GM10847 (cell line): ENCODE data around the gene VSIG2.

Source experiments
- POLR2A ChIP-seq: IDR thresholded peaks from 2 replicates; pipeline ENCODE4 v1.6.1; 2011; ENCODE audit not compliant: insufficient read length; ENCODE audit errors: extremely low read depth

The VSIG2 gene

GRCh38 chr11:124751741-124752470 lies at the start of gene VSIG2:
TSS of gene VSIG2 (minus strand) at chr11:124752255. CDS start at chr11:124752137, 118 bp downstream.
- TF ChIP-seq POLR2A: no peak

DNA sequence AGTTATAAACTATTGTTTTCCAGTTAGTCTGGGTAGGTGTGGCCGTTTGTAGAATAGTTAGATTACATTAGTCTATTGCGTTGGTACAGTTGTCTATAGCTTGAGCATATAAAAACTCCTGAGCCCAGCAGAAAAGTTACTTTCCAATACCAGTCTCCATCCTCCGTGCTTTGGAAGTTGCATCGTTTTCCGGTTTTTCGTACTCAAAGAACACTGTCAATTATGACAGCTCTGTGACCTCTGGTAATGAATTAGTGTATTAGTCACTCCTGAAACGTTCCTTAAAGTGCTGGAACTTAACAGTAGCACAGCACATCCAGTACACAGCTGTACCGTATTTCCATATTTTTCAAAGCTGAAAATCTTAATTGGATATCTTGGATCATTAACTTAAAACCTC lies 49.0 kb upstream of the VSIG2 start:
- no peak for TF ChIP-seq POLR2A

- TF ChIP-seq POLR2A: peak; percentile 98
Observed at GRCh38 chr11:124800226-124800929, 48.3 kb upstream of the VSIG2 start, which contains the start of gene MSANTD2. TSS of gene MSANTD2 (minus strand) at chr11:124800406. CDS start at chr11:124800380, 26 bp downstream.

DNA sequence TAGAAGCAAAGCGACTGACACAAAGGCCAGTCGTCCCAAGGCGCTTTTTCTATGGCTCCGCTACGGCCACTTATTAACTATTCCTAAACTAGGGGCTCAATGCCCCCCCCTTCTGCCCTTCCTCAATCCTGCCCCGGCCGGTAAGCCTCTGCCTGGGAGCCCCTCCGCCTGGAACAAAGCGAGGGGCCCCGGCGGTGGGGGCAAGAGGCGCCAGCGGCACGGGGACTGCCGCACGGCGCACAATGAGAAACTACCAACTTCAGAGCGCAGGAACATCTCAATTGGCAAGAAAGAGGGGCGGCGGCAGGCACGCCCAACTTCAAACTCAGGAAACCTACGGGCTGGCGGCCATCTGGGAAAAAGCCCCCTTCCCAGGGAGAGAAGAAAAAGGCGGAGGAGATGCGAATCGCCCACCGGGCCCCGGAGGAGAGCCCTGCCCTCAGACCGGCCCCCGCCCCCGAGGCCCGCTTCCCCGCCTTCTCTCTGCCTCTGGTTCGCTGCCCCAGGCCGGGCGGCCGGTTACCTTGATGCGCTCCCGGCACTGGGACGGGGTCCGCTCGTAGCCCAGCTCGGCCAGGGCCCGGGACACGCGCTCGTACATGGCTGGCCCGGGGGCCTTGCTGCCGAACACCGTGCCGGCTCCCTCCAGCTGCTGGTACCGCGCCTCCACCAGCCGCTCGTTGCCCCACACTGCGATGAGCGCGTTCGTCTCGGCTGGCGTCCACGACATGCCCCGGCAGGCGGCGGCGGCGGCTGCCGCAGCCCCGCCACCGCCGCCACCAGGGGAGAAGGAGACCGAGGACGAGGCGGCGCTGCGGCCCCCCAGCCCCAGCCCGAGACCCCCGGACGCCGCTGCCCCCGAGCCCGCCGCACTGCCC lies 47.5 kb upstream of the VSIG2 start:
- no peak for TF ChIP-seq POLR2A

DNA sequence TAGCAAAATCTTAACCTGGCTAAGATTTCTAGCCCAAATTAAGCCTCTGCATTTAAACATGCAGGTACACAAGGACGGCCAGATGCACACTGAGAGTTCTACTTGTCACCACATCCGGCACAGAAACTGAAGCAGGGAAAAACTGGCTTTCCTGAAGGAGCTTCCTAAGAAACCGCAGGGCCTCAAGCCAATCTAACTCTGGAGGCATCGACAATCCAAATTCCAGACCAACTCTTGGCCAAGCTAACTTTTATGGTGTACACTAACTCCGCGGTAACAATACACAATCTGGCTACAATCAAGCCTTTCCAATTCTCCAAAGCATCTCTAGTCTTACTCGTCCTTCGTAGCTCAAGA lies 46.9 kb upstream of the VSIG2 start:
- no peak for TF ChIP-seq POLR2A

- no peak for TF ChIP-seq POLR2A
Observed at GRCh38 chr11:124796312-124796711, 44.3 kb upstream of the VSIG2 start.

GRCh38 chr11:124793466-124794278 lies 41.6 kb upstream of the VSIG2 start:
- TF ChIP-seq POLR2A: no peak

DNA sequence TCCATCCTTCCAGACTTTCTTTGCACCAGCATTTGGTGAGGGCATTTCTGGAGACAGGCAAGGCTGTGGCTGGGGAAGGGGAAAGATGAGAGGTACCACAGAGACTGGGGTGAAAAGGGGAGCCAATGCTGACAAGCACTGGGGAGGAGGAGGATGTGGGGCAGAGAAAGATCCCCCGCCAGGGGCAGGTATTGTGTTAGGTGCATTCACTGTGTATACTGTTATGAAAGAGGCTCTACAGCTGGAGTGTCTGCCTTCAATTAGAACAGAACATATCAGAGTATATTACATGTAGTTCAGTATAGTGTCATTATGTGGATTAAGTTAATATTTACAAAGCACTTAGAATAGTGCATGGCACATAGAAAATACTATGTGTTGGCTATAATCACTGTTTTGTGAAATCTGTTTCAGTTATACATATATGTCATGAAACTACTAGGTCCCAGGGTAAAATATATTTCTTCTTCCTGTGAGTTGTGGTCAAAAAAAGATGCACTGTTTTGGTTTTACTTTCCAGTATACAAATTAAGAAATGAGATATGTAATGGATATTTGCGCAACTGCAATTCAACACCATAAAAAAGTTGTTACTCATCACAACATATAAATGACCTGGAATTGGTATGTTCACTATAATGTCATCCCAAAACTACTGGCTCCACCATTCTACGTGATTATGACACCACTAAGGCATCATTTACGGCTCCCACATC lies 39.7 kb upstream of the VSIG2 start:
- TF ChIP-seq POLR2A: no peak

DNA sequence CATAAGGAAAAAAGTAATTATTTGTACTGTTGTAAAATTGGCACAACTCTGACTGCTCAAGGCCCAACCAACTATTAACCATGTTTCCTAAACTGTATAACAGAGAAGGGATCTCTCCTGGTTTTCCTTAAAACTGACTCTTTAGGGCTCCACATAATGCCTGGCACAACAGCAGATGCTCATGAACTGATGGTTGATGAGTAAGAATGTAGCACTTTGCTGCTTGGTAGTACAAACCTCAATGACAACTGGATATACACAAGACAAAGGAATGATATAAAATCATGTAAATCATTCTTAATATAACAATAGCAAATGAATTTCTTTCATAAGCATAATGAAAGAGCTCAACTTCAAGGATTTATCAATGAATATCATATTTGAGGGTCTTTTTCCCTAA lies 36.5 kb upstream of the VSIG2 start:
- no peak for TF ChIP-seq POLR2A

DNA sequence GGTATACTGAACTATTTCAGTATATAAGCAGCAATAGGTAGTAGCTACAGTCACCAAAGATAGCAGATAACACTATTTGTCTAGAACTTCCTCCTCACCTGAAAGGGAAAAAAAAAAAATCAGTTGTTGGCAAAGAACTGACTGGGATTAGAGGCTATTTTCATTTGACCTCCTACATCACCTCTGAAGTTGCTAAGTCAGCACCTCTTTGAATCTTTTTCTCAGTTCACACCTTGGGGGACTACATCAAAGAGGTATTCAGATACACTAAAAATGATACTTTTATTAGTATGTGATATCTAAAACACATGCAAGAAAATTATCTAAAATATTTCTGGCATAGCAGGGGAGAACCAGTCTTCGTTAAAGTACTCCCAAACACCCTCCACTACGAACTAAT lies 32.0 kb upstream of the VSIG2 start:
- TF ChIP-seq POLR2A: no peak

GRCh38 chr11:124783002-124783401 lies 30.9 kb upstream of the VSIG2 start:
- no peak for TF ChIP-seq POLR2A

- no peak for TF ChIP-seq POLR2A
Observed at GRCh38 chr11:124779568-124779967, 27.5 kb upstream of the VSIG2 start.

DNA sequence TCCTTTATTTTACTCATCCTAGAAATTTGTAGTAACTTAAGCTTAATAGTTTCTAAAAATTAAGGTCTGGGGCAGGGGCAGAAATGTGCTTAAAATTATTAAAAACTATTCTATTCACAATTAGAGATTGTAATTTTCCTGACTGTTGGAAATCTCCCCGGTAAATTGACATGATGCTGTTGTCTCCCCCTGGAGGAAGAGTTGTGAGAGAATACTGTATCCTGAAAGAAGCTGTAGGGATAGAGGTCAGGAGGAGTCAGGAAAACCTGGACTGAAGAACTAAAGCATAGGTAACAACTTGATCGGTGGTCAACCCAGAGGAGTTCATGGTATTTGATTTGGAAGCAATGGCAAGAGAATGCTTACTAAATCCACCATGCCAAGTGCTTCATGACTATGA lies 26.2 kb upstream of the VSIG2 start:
- no peak for TF ChIP-seq POLR2A

- TF ChIP-seq POLR2A: no peak
Observed at GRCh38 chr11:124776865-124777645, 25.0 kb upstream of the VSIG2 start.
